ENCODE data around the gene DEGS2. TPM values are rescaled to one million over a fixed set of nuclear protein-coding genes. Genes with fewer than 3 reads are reported as not detected.

Gene DEGS2
- total and polyA plus RNA-seq, 8 donors, result 1.9 to 7.3 (median 4.8) TPM

GRCh38 chr14:100193417-100194357, 34.2 kb upstream of the DEGS2 start:
- Histone ChIP-seq H3K27me3 (no peaks in the 10 kb centered on the region), H3K4me1 (peaks cover 0 to 6% (median 5%) of the 10 kb centered on the region in 3 donors), H3K36me3 (no peaks in the 10 kb centered on the region), H3K4me3 (peak overlapping the region in 2 of 4 donors; percentile 10 to 22), H3K9me3 (no peaks in the 10 kb centered on the region), H3K27ac (peak overlapping the region; percentile 60 to 91 (median 74))
- WGBS, 2 donors, result 61 to 62% methylated on average over 12 of the region's 12 CpGs
- DNase-seq (peak in 3 of 6 donors; percentile 27 to 57 (median 43)), FAIRE-seq (no peak), ATAC-seq (no peak)
- intact Hi-C loops (cut with DNase I), result loop anchor here in 1 of 3 donors (5.0 kb wide), 1 partner anchor 206 kb away; no protein-coding TSS in a partner anchor
- TF ChIP-seq CTCF (IDR thresholded peaks at IDR 0.05), result no peak

GRCh38 chr14:100192672-100193416, 33.4 kb upstream of the DEGS2 start:
- TF ChIP-seq CTCF (IDR thresholded peaks at IDR 0.05), result peak; percentile 89 to 97 (median 93)
- ATAC-seq (peak; percentile 97 to 100 (median 99)), DNase-seq (peak; percentile 99 to 100 (median 100)), FAIRE-seq (peak; percentile 53)
- H3K4me1 ChIP-seq, result peaks cover 0 to 6% (median 5%) of the 10 kb centered on the region in 3 donors
- intact Hi-C loops (cut with DNase I), result loop anchor here in 1 of 3 donors (5.0 kb wide), 1 partner anchor 206 kb away; no protein-coding TSS in a partner anchor
- H3K27me3 ChIP-seq, result no peaks in the 10 kb centered on the region
- peak overlapping the region; percentile 10 to 49 (median 32) for H3K4me3 ChIP-seq
- H3K36me3 ChIP-seq, result no peaks in the 10 kb centered on the region
- 1% methylated on average over 62 of the region's 62 CpGs for whole genome bisulfite sequencing, 2 donors
- peak overlapping the region; percentile 80 to 91 (median 84) for H3K27ac ChIP-seq
- H3K9me3 ChIP-seq, result no peaks in the 10 kb centered on the region

GRCh38 chr14:100192250-100192671, 32.8 kb upstream of the DEGS2 start:
- H3K36me3 ChIP-seq, result no peaks in the 10 kb centered on the region
- peak overlapping the region; percentile 80 to 91 (median 84) for H3K27ac ChIP-seq
- 55 to 59% methylated on average over 21 of the region's 21 CpGs for WGBS, 2 donors
- ATAC-seq (peak in 1 of 4 donors; percentile 0), DNase-seq (peak; percentile 22 to 74 (median 52)), FAIRE-seq (no peak)
- no peaks in the 10 kb centered on the region for H3K27me3 ChIP-seq
- no peak for TF ChIP-seq CTCF (IDR thresholded peaks at IDR 0.05)
- intact Hi-C loops (cut with DNase I), result loop anchor here in 1 of 3 donors (5.0 kb wide), 1 partner anchor 205 kb away; no protein-coding TSS in a partner anchor
- peaks cover 0 to 6% (median 5%) of the 10 kb centered on the region in 3 donors for H3K4me1 ChIP-seq
- H3K4me3 ChIP-seq, result peak overlapping the region; percentile 7 to 49 (median 32)
- H3K9me3 ChIP-seq, result no peaks in the 10 kb centered on the region

- 69 to 76% methylated on average over 14 of the region's 14 CpGs for WGBS, 2 donors
- intact Hi-C loops (cut with DNase I), result loop anchor here in 1 of 3 donors (5.0 kb wide), 1 partner anchor 204 kb away; no protein-coding TSS in a partner anchor
- no peaks in the 10 kb centered on the region for H3K27me3 ChIP-seq
- TF ChIP-seq CTCF (IDR thresholded peaks at IDR 0.05), result no peak
- H3K4me3 ChIP-seq, result no peak overlapping the region
- no peaks in the 10 kb centered on the region for H3K36me3 ChIP-seq
- peak overlapping the region in 2 of 4 donors; percentile 80 to 85 for H3K27ac ChIP-seq
- FAIRE-seq (no peak), DNase-seq (peak in 1 of 6 donors; percentile 10), ATAC-seq (no peak)
- H3K4me1 ChIP-seq, result peaks cover 0 to 6% (median 5%) of the 10 kb centered on the region in 3 donors
- H3K9me3 ChIP-seq, result no peaks in the 10 kb centered on the region
These were observed 32.3 kb upstream of the DEGS2 start for GRCh38 chr14:100191584-100192249.
